K562 (cell line): ENCODE data around the gene SLC16A14. TPM values are rescaled to one million over a fixed set of nuclear protein-coding genes. Genes with fewer than 3 reads are reported as not detected.

Experiments used
- ATAC-seq: fragments of 200-7000 bp; cut with Tn5 transposase; 3 replicates; pipeline ENCODE4 v1.9.1; 2020; ENCODE audit warnings: moderate library complexity
- BruUV-seq: library from RNA; stranded (reverse); fragments of 400-500 nt; replicated peaks from 2 replicates; lab custom pipeline; 2021; lab: Mats Ljungman, UMichigan
- CTCF ChIA-PET: fragments of 300-600 bp; formaldehyde crosslinking; extraction: SDS; loops from one replicate; lab custom pipeline; 2021; ENCODE audit warnings: low intra/inter-chr PET ratio; lab: Yijun Ruan, JAX
- POLR2A ChIA-PET: fragments of 300-600, 350-650 bp; sonication (Branson Sonifier 250); formaldehyde crosslinking; extraction: SDS; loops from one replicate; lab custom pipeline; 2021; ENCODE audit warnings: antibody characterized with exemption, inconsistent platforms; lab: Yijun Ruan, JAX
- DNase-seq, 4 experiments: peaks; one replicate each; pipeline versions ENCODE4 v3.0.0 to v3.0.0-alpha.2; 2011 to 2018; ENCODE audit warnings: low spot score in 3 of 4, mixed read lengths in 3 of 4; ENCODE audit errors: extremely low read depth in 1 of 4
- FAIRE-seq: peaks from 2 replicates; lab custom pipeline; 2011; peaks lifted over from hg19 to GRCh38; lab: Jason Lieb, UNC
- H2AFZ ChIP-seq: 2 replicates; pipeline ENCODE4 v1.6.0; 2011; ENCODE audit warnings: low read depth, low read length, control low read depth, inconsistent platforms
- H3K27ac ChIP-seq: fragments of 200-600 bp; 3 replicates; pipeline ENCODE4 v1.8.0; 2011; ENCODE audit warnings: low read depth, mild to moderate bottlenecking, control low read depth, inconsistent platforms, low read length, moderate library complexity, mixed read lengths; ENCODE audit errors: extremely low read depth
- H3K27me3 ChIP-seq, 2 experiments: fragments of 300-600 bp in 1 of 2; 2 replicates in 1 of 2; 3 replicates in 1 of 2; pipeline versions ENCODE4 v1.6.0 to v1.8.0; 2011; ENCODE audit warnings: inconsistent platforms in 2 of 2, low read length in 2 of 2, mild to moderate bottlenecking in 1 of 2, mixed read lengths in 1 of 2, moderate library complexity in 1 of 2; ENCODE audit not compliant: control insufficient read depth in 2 of 2, insufficient read depth in 2 of 2
- H3K36me3 ChIP-seq: fragments of 300-600 bp; 3 replicates; pipeline ENCODE4 v1.8.0; 2011; ENCODE audit warnings: mild to moderate bottlenecking, low read length, inconsistent platforms; ENCODE audit not compliant: control insufficient read depth, insufficient read depth
- H3K4me1 ChIP-seq, 2 experiments: fragments of 200-600 bp in 1 of 2; replicated peaks in 1 of 2; 2 replicates in 1 of 2; 3 replicates in 1 of 2; pipeline versions ENCODE4 v1.5.1 to v1.8.0; 2011; ENCODE audit warnings: inconsistent platforms in 2 of 2, low read length in 2 of 2, mild to moderate bottlenecking in 1 of 2, mixed read lengths in 1 of 2, moderate library complexity in 1 of 2; ENCODE audit not compliant: control insufficient read depth in 2 of 2, insufficient read depth in 2 of 2
- H3K4me2 ChIP-seq: 2 replicates; pipeline ENCODE4 v1.6.1; 2011; ENCODE audit warnings: low read length, control low read depth, inconsistent platforms, mixed read lengths; ENCODE audit not compliant: insufficient read depth
- H3K4me3 ChIP-seq: fragments of 200-600 bp; sonication (generic), shearing (Covaris generic); 2 replicates; pipeline ENCODE4 v1.5.1; 2016; ENCODE audit warnings: control low read depth, inconsistent platforms
- H3K79me2 ChIP-seq: fragments of 200-600 bp; 3 replicates; pipeline ENCODE4 v1.8.0; 2011; ENCODE audit warnings: low read length, inconsistent platforms; ENCODE audit not compliant: control insufficient read depth, insufficient read depth
- H3K9ac ChIP-seq, 2 experiments: 2 replicates each; pipeline versions ENCODE4 v1.6.0 to v1.6.1; 2011; ENCODE audit warnings: low read depth in 2 of 2, low read length in 2 of 2, control low read depth in 1 of 2, inconsistent platforms in 1 of 2, mild to moderate bottlenecking in 1 of 2, mixed read lengths in 1 of 2; ENCODE audit not compliant: insufficient read depth in 1 of 2
- H3K9me1 ChIP-seq: one replicate; pipeline ENCODE4 v1.6.0; 2011; ENCODE audit warnings: inconsistent platforms, mild to moderate bottlenecking, low read length, moderate library complexity; ENCODE audit not compliant: control insufficient read depth, insufficient read depth
- H3K9me3 ChIP-seq: replicated peaks from 2 replicates; pipeline ENCODE4 v1.5.1; 2011; ENCODE audit warnings: low read depth, low read length, inconsistent platforms; ENCODE audit not compliant: control insufficient read depth, insufficient read depth
- H4K20me1 ChIP-seq: replicated peaks from 2 replicates; pipeline ENCODE4 v1.6.1; 2011; ENCODE audit warnings: low read length, inconsistent platforms, mixed read lengths; ENCODE audit not compliant: control insufficient read depth, insufficient read depth
- CCAR2 ChIP-seq: fragments of 200-400 bp; formaldehyde crosslinking; IDR thresholded peaks from 2 replicates; pipeline ENCODE4 v1.6.1; 2017; ENCODE audit warnings: mild to moderate bottlenecking, low read depth, low read length
- HDAC1 ChIP-seq, 2 experiments: fragments of 450-650 bp; IDR thresholded peaks; 2 replicates each; pipeline ENCODE4 v1.6.1; 2016 to 2017; ENCODE audit warnings: inconsistent platforms in 1 of 2, mild to moderate bottlenecking in 1 of 2, moderate library complexity in 1 of 2
- HEY1 ChIP-seq: fragments of 250-450 bp; sonication (Bioruptor Pico); IDR thresholded peaks from 2 replicates; pipeline ENCODE4 v1.5.0; 2020; ENCODE audit warnings: mild to moderate bottlenecking, moderate library complexity, borderline replicate concordance
- KAT2B ChIP-seq: IDR thresholded peaks from one replicate; pipeline ENCODE4 v1.6.1; 2012; ENCODE audit warnings: low read depth, mild to moderate bottlenecking, control low read depth, inconsistent platforms, low read length, moderate library complexity
- RNF2 ChIP-seq: sonication (generic); IDR thresholded peaks from 2 replicates; pipeline ENCODE4 v1.6.1; 2016
- TOE1 ChIP-seq, 2 experiments: fragments of 450-650 bp in 1 of 2; sonication (generic) in 1 of 2; formaldehyde crosslinking in 1 of 2; IDR thresholded peaks; 2 replicates each; pipeline versions ENCODE4 v1.7.1 to v1.8.0; 2016 to 2022; ENCODE audit warnings: borderline replicate concordance in 2 of 2, mild to moderate bottlenecking in 2 of 2, antibody characterized with exemption in 1 of 2, inconsistent platforms in 1 of 2, low read depth in 1 of 2, missing genetic modification reagents in 1 of 2, moderate library complexity in 1 of 2
- ZFP30 ChIP-seq: fragments of 250-450 bp; sonication (Bioruptor Pico); IDR thresholded peaks from 2 replicates; pipeline ENCODE4 v1.8.0; 2022; ENCODE audit warnings: moderate library complexity, mild to moderate bottlenecking, inconsistent platforms, borderline replicate concordance
- ZNF277 ChIP-seq: fragments of 250-450 bp; sonication (Bioruptor Pico); IDR thresholded peaks from 2 replicates; pipeline ENCODE4 v1.8.0; 2022; ENCODE audit warnings: inconsistent platforms, mild to moderate bottlenecking, moderate library complexity, borderline replicate concordance
- ZNF668 ChIP-seq: fragments of 250-450 bp; sonication (Bioruptor Pico); IDR thresholded peaks from 2 replicates; pipeline ENCODE4 v1.8.0; 2022; ENCODE audit warnings: mild to moderate bottlenecking, inconsistent platforms
- WGBS: fragments of 100-300 bp; shearing (Covaris generic); methylation state at CpG from one replicate; pipeline ENCODE4 v1.1.6; 2016; ENCODE audit warnings: low coverage, mixed read lengths; ENCODE audit not compliant: insufficient coverage; ENCODE audit errors: missing lambda C conversion rate; 5-methylcytosine and 5-hydroxymethylcytosine counted together
- in situ Hi-C: fragments of 300-500 bp; cut with MboI; formaldehyde crosslinking; loops from 4 replicates; pipeline ENCODE4 v1.15.0; 2018; ENCODE audit warnings: inconsistent platforms, mixed read lengths
- intact Hi-C: fragments of 100-400 bp; cut with micrococcal nuclease; formaldehyde crosslinking; loops from 2 replicates; pipeline ENCODE4 v1.14.2; 2022
- polyA plus RNA-seq, 8 experiments: library from polyadenylated mRNA; depleted of rRNA in 4 of 8; stranded (reverse) in 5 of 8; unstranded in 3 of 8; fragments of >200 nt; fragmentation: Nextera tagmentation in 2 of 8; fragmentation: Illumina TruSeq in 1 of 8; extraction: Ambion mirVana in 2 of 8; extraction: Trizol in 1 of 8; gene quantifications; 2 replicates each; pipeline versions ENCODE4 v1.2.1 to v1.2.3, GENCODE V29; 2011 to 2014; ENCODE audit warnings: inconsistent platforms in 1 of 8, missing spikeins in 1 of 8
- total RNA-seq, 7 experiments: library from RNA; depleted of rRNA in 6 of 7; stranded (reverse); fragments of >200 nt in 6 of 7; fragmentation: Illumina TruSeq in 2 of 7; extraction: Trizol in 2 of 7; gene quantifications; 2 replicates each; pipeline versions ENCODE4 v1.2.1 to v1.2.3, GENCODE V29; 2011 to 2021; ENCODE audit warnings: low replicate concordance in 1 of 7
- TF ChIP-seq, protein P1 (sequence below): fragments of 250-450 bp; sonication (Bioruptor Pico); IDR thresholded peaks from 2 replicates; pipeline ENCODE4 v1.4.0; 2020; ENCODE audit warnings: mild to moderate bottlenecking

Gene SLC16A14
- total and polyA plus RNA-seq, 9 of the 15 experiments (the other 6 are each of a cell fraction or from before 2014, with no cell fraction given): not detected

GRCh38 chr2:230052299-230052698, 16.4 kb downstream of the SLC16A14 start:
- FAIRE-seq (no peak), DNase-seq (no peak), ATAC-seq (no peak)
- no peaks in the 10 kb centered on the region for H4K20me1 ChIP-seq
- BruUV-seq: no TSS peak
- H3K4me1 ChIP-seq: no peaks in the 10 kb centered on the region; a peak in 1 of 5 replicates
- H3K4me2 ChIP-seq: no peak overlapping the region
- H3K9me3 ChIP-seq: no peaks in the 10 kb centered on the region
- ChIA-PET POLR2A (no interaction called here), CTCF (no interaction called here)
- H3K79me2 ChIP-seq: no peaks in the 10 kb centered on the region
- in situ Hi-C loops: no loop called here
- peaks cover 0 to 1% of the 10 kb centered on the region in 2 experiments; a peak in 1 of 5 replicates for H3K27me3 ChIP-seq
- intact Hi-C loops: no loop called here
- WGBS: 20% methylated on average over 2 of the region's 2 CpGs
- H2AFZ ChIP-seq: no peak overlapping the region
- no peak overlapping the region for H3K9ac ChIP-seq
- no peaks in the 10 kb centered on the region for H3K36me3 ChIP-seq
- no peak overlapping the region for H3K27ac ChIP-seq
- H3K9me1 ChIP-seq: no peaks in the 10 kb centered on the region
- TF ChIP-seq, protein P1, sequence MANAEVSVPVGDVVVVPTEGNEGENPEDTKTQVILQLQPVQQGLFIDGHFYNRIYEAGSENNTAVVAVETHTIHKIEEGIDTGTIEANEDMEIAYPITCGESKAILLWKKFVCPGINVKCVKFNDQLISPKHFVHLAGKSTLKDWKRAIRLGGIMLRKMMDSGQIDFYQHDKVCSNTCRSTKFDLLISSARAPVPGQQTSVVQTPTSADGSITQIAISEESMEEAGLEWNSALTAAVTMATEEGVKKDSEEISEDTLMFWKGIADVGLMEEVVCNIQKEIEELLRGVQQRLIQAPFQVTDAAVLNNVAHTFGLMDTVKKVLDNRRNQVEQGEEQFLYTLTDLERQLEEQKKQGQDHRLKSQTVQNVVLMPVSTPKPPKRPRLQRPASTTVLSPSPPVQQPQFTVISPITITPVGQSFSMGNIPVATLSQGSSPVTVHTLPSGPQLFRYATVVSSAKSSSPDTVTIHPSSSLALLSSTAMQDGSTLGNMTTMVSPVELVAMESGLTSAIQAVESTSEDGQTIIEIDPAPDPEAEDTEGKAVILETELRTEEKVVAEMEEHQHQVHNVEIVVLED (CRISPR knock-in tag): no peak
- no peak for TF ChIP-seq HEY1
- no peak for TF ChIP-seq ZFP30
- TF ChIP-seq, all 486 proteins: peak for 0
- no peak overlapping the region for H3K4me3 ChIP-seq

DNA sequence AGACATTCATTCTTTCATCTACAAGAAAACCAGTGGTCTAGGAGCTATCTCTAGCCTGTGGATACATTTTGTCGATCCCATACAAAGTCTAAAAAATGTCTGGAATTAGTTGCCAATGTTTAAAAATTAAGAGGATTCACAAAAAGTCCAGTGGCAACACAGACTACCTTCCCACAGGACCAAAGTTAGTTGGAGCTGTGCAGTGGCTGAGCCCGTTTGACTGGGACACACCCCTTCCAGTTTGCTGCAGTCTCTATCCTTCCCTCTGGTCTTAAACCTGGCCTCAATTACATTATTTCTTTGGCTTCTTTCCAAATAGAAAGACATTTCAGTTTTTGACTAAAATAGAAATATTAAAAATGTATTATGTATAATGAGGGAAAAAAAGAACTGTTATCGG, 18.6 kb downstream of the SLC16A14 start:
- CTCF ChIA-PET: no interaction called here
- intact Hi-C loops (no loop called here), in situ Hi-C loops (no loop called here)
- no peak overlapping the region for H3K4me3 ChIP-seq
- H2AFZ ChIP-seq: no peak overlapping the region
- no peak overlapping the region for H3K27ac ChIP-seq
- no TSS peak for BruUV-seq
- no peak for DNase-seq
- H3K4me2 ChIP-seq: no peak overlapping the region
- no peaks in the 10 kb centered on the region for H3K9me1 ChIP-seq
- H3K9me3 ChIP-seq: no peaks in the 10 kb centered on the region
- no peaks in the 10 kb centered on the region for H3K36me3 ChIP-seq
- H3K9ac ChIP-seq: no peak overlapping the region
- H3K79me2 ChIP-seq: no peaks in the 10 kb centered on the region
- no peak for ATAC-seq
- no peaks in the 10 kb centered on the region for H4K20me1 ChIP-seq
- peaks cover 0 to 19% of the 10 kb centered on the region in 2 experiments; a peak in 3 of 5 replicates for H3K27me3 ChIP-seq
- H3K4me1 ChIP-seq: peaks cover 0 to 3% of the 10 kb centered on the region in 2 experiments; a peak in 1 of 5 replicates
- no peak for FAIRE-seq
- TF ChIP-seq CCAR2 (no peak), ZNF277 (no peak), HDAC1 (IDR thresholded peaks at IDR 0.05) (no peak), TOE1 (IDR thresholded peaks at IDR 0.05; ENCODE audit: borderline replicate concordance) (no peak), TOE1 (CRISPR knock-in tag; IDR thresholded peaks at IDR 0.05; ENCODE audit: borderline replicate concordance, low read depth) (no peak), ZNF668 (CRISPR knock-in tag) (no peak), RNF2 (no peak), KAT2B (no peak)
- TF ChIP-seq, all 486 proteins: peak for 0
- 33% methylated on average over 3 of the region's 3 CpGs for WGBS
- POLR2A ChIA-PET: no interaction called here
